ENCODE measurements around the gene C17orf78.
"Not testable (repeated sequence)": the region's sequence is repeated elsewhere in the genome, so short reads cannot be mapped to it uniquely, and the experiment has no call there.

DNA sequence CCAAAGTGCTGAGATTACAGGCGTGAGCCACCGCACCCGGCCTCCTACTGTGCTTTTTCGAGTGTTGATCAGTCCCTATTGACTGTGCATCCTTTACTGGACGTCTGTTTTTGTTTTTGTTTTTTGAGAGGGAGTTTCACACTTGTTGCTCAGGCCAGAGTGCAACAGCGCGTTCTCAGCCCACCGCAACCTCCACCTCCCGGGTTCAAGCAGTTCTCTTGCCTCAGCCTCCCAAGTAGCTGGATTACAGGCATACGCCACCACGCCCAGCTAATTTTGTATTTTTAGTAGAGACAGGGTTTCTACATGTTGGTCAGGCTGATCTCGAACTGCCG, 32.3 kb downstream of the C17orf78 start:
- TF ChIP-seq POU5F1 (IDR thresholded peaks at IDR 0.05; ENCODE audit: low read depth, low read length); POLR2A (IDR thresholded peaks at IDR 0.05; ENCODE audit: control extremely low read depth in 1 of 2, low read depth in 2 of 2, low read length in 2 of 2); EZH2 (IDR thresholded peaks at IDR 0.05; ENCODE audit: low read depth, low read length, severe bottlenecking); CTCF (IDR thresholded peaks at IDR 0.05; ENCODE audit: control extremely low read depth in 1 of 3, insufficient read depth in 1 of 3, low read depth in 1 of 3, low read length in 3 of 3); MAFK (IDR thresholded peaks at IDR 0.05; ENCODE audit: low read depth, low read length); TCF12 (IDR thresholded peaks at IDR 0.05; ENCODE audit: low read depth, low read length); RXRA (IDR thresholded peaks at IDR 0.05; ENCODE audit: insufficient read depth, low read depth, low read length); CTBP2 (IDR thresholded peaks at IDR 0.05; ENCODE audit: borderline replicate concordance, insufficient read depth, insufficient read length, low read length); NRF1 (IDR thresholded peaks at IDR 0.05; ENCODE audit: low read depth, low read length); ZNF274 (IDR thresholded peaks at IDR 0.05; ENCODE audit: borderline replicate concordance, extremely low read depth, low read length); CHD2 (IDR thresholded peaks at IDR 0.05; ENCODE audit: low read length); GABPA (IDR thresholded peaks at IDR 0.05; ENCODE audit: borderline replicate concordance, insufficient read depth, low read length); EP300 (IDR thresholded peaks at IDR 0.05; ENCODE audit: borderline replicate concordance in 1 of 2, low read depth in 2 of 2, low read length in 2 of 2): not testable (repeated sequence)
- TF ChIP-seq, protein P1, sequence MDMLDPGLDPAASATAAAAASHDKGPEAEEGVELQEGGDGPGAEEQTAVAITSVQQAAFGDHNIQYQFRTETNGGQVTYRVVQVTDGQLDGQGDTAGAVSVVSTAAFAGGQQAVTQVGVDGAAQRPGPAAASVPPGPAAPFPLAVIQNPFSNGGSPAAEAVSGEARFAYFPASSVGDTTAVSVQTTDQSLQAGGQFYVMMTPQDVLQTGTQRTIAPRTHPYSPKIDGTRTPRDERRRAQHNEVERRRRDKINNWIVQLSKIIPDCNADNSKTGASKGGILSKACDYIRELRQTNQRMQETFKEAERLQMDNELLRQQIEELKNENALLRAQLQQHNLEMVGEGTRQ (IDR thresholded peaks at IDR 0.05; ENCODE audit: low read length), result not testable (repeated sequence)

Data from H1 (cell line).